Small intestine (tissue), 7 donors: Measurements from ENCODE around the gene FRZB. TPM values are rescaled to one million over a fixed set of nuclear protein-coding genes. Genes with fewer than 3 reads are reported as not detected.
A peak's percentile ranks its signal among the peaks of the same experiment; 100 is the strongest.
"Not testable (repeated sequence)": the region's sequence is repeated elsewhere in the genome, so short reads cannot be mapped to it uniquely, and the experiment has no call there.

ENCODE experiments used
- DNase-seq, 2 donors: peaks; one replicate each; pipeline versions ENCODE4 v3.0.0 to v3.0.0-alpha.2; 2013
- FAIRE-seq: peaks from 2 replicates; lab custom pipeline; 2012; peaks lifted over from hg19 to GRCh38; lab: Jason Lieb, UNC
- H3K27ac ChIP-seq, 3 donors: one replicate each; pipeline ENCODE4 v1.5.1; 2013; ENCODE audit warnings: low read length in 2 of 3, mild to moderate bottlenecking in 2 of 3, control low read depth in 1 of 3, inconsistent platforms in 1 of 3, low read depth in 1 of 3, moderate library complexity in 1 of 3
- H3K27me3 ChIP-seq, 3 donors: one replicate each; pipeline ENCODE4 v1.6.1; 2013; ENCODE audit warnings: low read length in 3 of 3, inconsistent platforms in 1 of 3; ENCODE audit not compliant: control insufficient read depth in 3 of 3, insufficient read depth in 3 of 3
- H3K36me3 ChIP-seq, 3 donors: one replicate each; pipeline ENCODE4 v1.6.1; 2013; ENCODE audit warnings: low read length in 3 of 3, inconsistent platforms in 1 of 3, low read depth in 1 of 3, mild to moderate bottlenecking in 1 of 3, moderate library complexity in 1 of 3; ENCODE audit not compliant: control insufficient read depth in 3 of 3, insufficient read depth in 2 of 3
- H3K4me1 ChIP-seq, 3 donors: one replicate each; pipeline ENCODE4 v1.6.1; 2013; ENCODE audit warnings: low read length in 2 of 3, inconsistent platforms in 1 of 3, low read depth in 1 of 3, mild to moderate bottlenecking in 1 of 3, moderate library complexity in 1 of 3; ENCODE audit not compliant: control insufficient read depth in 3 of 3, insufficient read depth in 2 of 3
- H3K4me3 ChIP-seq, 3 donors: one replicate each; pipeline ENCODE4 v1.5.1; 2013; ENCODE audit warnings: low read length in 3 of 3, control low read depth in 1 of 3, inconsistent platforms in 1 of 3, low read depth in 1 of 3, mild to moderate bottlenecking in 1 of 3, moderate library complexity in 1 of 3
- H3K9me3 ChIP-seq, 2 donors: one replicate each; pipeline ENCODE4 v1.6.1; 2013; ENCODE audit warnings: low read depth in 1 of 2, low read length in 1 of 2; ENCODE audit not compliant: control insufficient read depth in 2 of 2, insufficient read depth in 1 of 2
- WGBS, 3 donors: extraction: QIAGEN DNeasy Blood & Tissue Kit; methylation state at CpG; one replicate each; pipeline ENCODE4 v1.1.7; 2013; 5-methylcytosine and 5-hydroxymethylcytosine counted together
- polyA plus RNA-seq, 4 donors: library from polyadenylated mRNA; stranded (reverse) in 3 of 4; unstranded in 1 of 4; fragments of 200-250 nt in 3 of 4; fragments of 120-200 nt in 1 of 4; gene quantifications; one replicate each; pipeline versions ENCODE4 v1.2.1 to v1.2.3, GENCODE V29; 2013
- donor health status: healthy with polysubstance abuse.
- donor health status: control.
- donor health status: control.
- donor health status: Bipolar disorder and iron deficiency.
- donor health status: healthy.

The FRZB gene
- polyA plus RNA-seq, 4 donors, result 1.9 to 39.1 (median 3.8) TPM

DNA sequence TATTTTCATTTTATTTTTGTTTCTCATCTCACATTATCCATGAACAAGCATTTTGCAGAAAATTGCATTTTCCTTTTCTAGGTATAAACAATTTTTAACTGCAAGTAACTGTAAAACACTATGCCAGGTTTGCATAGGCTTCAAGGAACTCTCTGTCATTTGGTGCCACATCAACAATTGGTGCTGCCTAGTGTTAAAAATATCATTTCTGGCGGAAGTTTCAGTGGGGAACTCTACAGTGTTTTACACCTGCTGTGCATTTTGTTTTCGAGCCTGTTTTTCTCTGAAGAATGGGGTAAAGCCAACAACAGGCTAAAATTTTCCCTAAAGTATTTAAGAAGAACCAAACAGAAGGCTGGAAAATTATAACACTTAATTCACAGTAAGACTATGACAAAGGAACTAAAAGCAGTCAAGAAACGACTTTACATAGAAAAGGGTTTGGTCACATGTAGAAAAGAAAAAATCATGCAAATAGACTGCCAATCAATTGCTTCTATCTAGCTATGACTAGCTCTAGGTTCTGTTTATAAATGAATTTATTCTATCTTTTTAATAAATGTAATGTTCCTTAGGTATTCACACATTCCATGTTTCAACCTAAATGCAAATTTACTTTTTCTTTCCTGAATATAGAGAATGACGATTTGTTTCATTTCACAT, 21.4 kb upstream of the FRZB start:
- Histone ChIP-seq H3K27ac (no peak overlapping the region), H3K4me1 (peaks cover 0 to 4% (median 0%) of the 10 kb centered on the region in 3 donors), H3K36me3 (no peaks in the 10 kb centered on the region), H3K27me3 (no peaks in the 10 kb centered on the region), H3K9me3 (no peaks in the 10 kb centered on the region), H3K4me3 (no peak overlapping the region)
- DNase-seq, result no peak
- FAIRE-seq, result no peak
- WGBS, 3 donors, result 82 to 89% (median 87%) methylated on average over 4 of the region's 4 CpGs

DNA sequence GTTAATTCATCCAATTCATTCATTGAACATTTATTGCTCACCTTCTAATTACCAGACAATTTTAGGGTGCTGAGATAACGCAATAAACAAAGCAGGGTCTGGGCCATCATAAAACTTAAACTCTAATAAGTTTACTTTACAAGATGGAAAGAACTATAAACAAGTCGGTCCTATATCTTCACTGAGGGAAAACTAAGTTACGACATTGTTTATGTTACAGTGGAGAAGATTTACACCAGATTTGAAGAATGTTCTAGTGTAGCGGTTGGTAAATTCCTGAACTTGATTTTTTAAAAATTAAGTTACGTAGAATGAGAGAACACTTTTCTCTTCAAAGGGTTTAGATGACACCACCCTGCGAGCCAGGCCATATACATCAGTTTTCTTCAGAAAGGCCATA, 20.7 kb upstream of the FRZB start:
- WGBS, 3 donors, result 61 to 75% (median 71%) methylated on average over 6 of the region's 6 CpGs
- Histone ChIP-seq H3K27ac (no peak overlapping the region), H3K27me3 (no peaks in the 10 kb centered on the region), H3K9me3 (no peaks in the 10 kb centered on the region), H3K4me3 (no peak overlapping the region), H3K36me3 (no peaks in the 10 kb centered on the region), H3K4me1 (peaks cover 0 to 4% (median 0%) of the 10 kb centered on the region in 3 donors)
- DNase-seq (no peak), FAIRE-seq (no peak)

- Histone ChIP-seq H3K27me3 (no peaks in the 10 kb centered on the region), H3K4me3 (no peak overlapping the region), H3K36me3 (no peaks in the 10 kb centered on the region), H3K9me3 (peaks cover 0 to 6% of the 10 kb centered on the region in 2 donors), H3K27ac (no peak overlapping the region), H3K4me1 (no peaks in the 10 kb centered on the region)
- FAIRE-seq (no peak), DNase-seq (no peak)
- WGBS, 3 donors, result 82 to 96% (median 87%) methylated on average over 1 of the region's 1 CpG
Measured at GRCh38 chr2:182885771-182886170, 19.3 kb upstream of the FRZB start.

GRCh38 chr2:182883451-182883850, 17.0 kb upstream of the FRZB start:
- DNase-seq (no peak), FAIRE-seq (no peak)
- WGBS, 3 donors, result 70 to 76% (median 76%) methylated on average over 2 of the region's 2 CpGs
- Histone ChIP-seq H3K27me3 (no peaks in the 10 kb centered on the region), H3K4me1 (no peaks in the 10 kb centered on the region), H3K36me3 (no peaks in the 10 kb centered on the region), H3K4me3 (no peak overlapping the region), H3K9me3 (peaks cover 0 to 7% of the 10 kb centered on the region in 2 donors), H3K27ac (no peak overlapping the region)

DNA sequence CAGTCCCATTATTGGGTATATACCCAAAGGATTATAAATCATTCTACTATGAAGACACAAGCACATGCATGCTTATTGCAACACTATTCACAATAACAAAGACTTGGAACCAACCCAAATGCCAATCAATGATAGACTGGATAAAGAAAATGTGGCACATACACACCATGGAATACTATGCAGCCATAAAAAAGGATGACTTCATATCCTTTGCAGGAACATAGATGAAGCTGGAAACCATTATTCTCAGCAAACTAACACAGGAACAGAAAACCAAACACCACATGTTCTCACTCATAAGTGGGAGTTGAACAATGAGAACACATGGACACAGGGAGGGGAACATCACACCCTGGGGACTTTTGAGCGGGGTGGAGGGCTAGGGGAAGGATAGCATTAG, 13.7 kb upstream of the FRZB start:
- not testable (repeated sequence) for H3K9me3 ChIP-seq, FAIRE-seq, H3K27ac ChIP-seq, H3K4me3 ChIP-seq, H3K4me1 ChIP-seq, H3K27me3 ChIP-seq, H3K36me3 ChIP-seq, DNase-seq
- 81 to 100% (median 94%) methylated on average over 1 of the region's 1 CpG for WGBS, 3 donors

GRCh38 chr2:182876653-182877052, 10.2 kb upstream of the FRZB start:
- WGBS, 3 donors, result 87 to 100% (median 90%) methylated on average over 1 of the region's 1 CpG
- H3K4me1 ChIP-seq, DNase-seq, H3K27me3 ChIP-seq, H3K36me3 ChIP-seq, H3K27ac ChIP-seq, H3K9me3 ChIP-seq, H3K4me3 ChIP-seq, FAIRE-seq: not testable (repeated sequence)

DNA sequence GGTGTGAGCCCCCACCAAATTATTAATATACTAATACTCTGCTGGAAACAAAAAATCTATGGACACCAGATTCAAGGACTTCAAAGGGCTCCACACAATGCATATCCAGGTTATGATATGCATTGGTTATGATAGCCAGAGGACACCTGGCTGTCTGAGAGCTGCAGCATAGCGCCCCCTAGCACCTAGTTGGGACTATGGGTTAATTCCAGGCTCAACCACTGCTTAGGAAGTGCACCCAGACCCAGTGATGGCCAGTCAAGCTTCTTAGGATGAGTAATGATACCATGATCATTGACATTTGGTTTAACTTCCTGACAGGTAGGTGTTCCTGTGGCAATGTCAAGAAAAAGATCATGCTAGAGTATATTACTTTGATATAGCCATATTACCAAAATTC, 3.8 kb upstream of the FRZB start:
- DNase-seq, result peak; percentile 17 to 44
- Histone ChIP-seq H3K27ac (no peak overlapping the region), H3K36me3 (no peaks in the 10 kb centered on the region), H3K9me3 (no peaks in the 10 kb centered on the region), H3K4me3 (no peak overlapping the region), H3K27me3 (peaks cover 0 to 6% (median 5%) of the 10 kb centered on the region in 3 donors), H3K4me1 (peaks cover 2 to 20% (median 3%) of the 10 kb centered on the region in 3 donors)
- 10 to 19% (median 15%) methylated on average over 1 of the region's 1 CpG for WGBS, 3 donors
- FAIRE-seq, result no peak

DNA sequence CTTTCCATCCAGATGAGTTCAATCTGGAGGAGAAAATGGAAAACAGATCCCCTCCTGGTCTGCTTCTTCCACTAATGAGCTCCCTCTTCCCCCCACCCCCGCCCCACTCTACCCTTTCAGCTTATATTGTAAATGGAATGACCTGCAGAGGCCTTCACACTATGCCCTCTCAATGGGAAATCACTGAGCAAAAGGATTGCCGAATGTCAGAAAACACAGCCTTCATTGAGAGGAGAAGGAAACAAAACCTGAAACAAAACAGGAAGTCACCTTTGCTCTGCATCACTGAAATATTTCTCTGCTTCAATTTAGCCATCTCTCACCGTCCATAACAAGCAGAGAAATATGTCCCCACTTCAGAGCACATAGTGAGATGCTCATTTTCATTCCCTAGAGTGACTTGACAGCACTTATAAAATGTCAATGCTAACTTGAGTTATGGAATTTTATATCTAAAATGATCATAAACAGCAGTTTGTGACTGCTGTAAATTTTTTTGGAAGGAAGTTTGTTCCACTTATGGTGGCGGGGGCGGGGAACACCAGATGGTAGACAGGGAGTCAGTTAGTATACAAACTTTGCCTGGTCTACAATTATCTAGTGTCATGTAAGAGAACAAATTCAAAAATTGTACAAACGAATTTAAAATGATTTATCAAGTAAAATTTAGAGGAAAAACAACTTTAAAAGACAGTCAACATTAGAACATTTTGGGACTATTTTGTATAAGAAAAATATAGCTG, 1.8 kb upstream of the FRZB start:
- FAIRE-seq (no peak), DNase-seq (peak; percentile 20 to 39)
- Histone ChIP-seq H3K27me3 (peaks cover 0 to 6% (median 5%) of the 10 kb centered on the region in 3 donors), H3K9me3 (no peaks in the 10 kb centered on the region), H3K4me1 (peaks cover 2 to 20% (median 3%) of the 10 kb centered on the region in 3 donors), H3K4me3 (no peak overlapping the region), H3K36me3 (no peaks in the 10 kb centered on the region), H3K27ac (peak overlapping the region in 1 of 3 donors; percentile 15)
- WGBS, 3 donors, result 47 to 60% (median 55%) methylated on average over 6 of the region's 6 CpGs
